ENCODE measurements around the gene MAP3K14.

- TF ChIP-seq POLR2A (IDR thresholded peaks at IDR 0.05; ENCODE audit: low read depth, low read length): no peak
- no peak for TF ChIP-seq POLR2AphosphoS5 (IDR thresholded peaks at IDR 0.05; ENCODE audit: low read depth, low read length)
- TF ChIP-seq TAF1 (IDR thresholded peaks at IDR 0.05; ENCODE audit: borderline replicate concordance, low read depth, low read length): no peak
Measured at GRCh38 chr17:45266372-45266926, 50.4 kb downstream of the MAP3K14 start.

Data from GM12892 (cell line).